ENCODE data around the gene FAM107B. TPM values are rescaled to one million over a fixed set of nuclear protein-coding genes. Genes with fewer than 3 reads are reported as not detected.
A peak's percentile ranks its signal among the peaks of the same experiment; 100 is the strongest.

FAM107B gene
- total and polyA plus RNA-seq, 8 donors = 22.6 to 105 (median 54.5) TPM

- Histone ChIP-seq H3K27ac (no peak overlapping the region), H3K36me3 (no peaks in the 10 kb centered on the region), H3K27me3 (no peaks in the 10 kb centered on the region), H3K4me3 (no peak overlapping the region), H3K4me1 (peaks cover 0 to 8% (median 0%) of the 10 kb centered on the region in 3 donors), H3K9me3 (no peaks in the 10 kb centered on the region)
- ATAC-seq (no peak), FAIRE-seq (no peak), DNase-seq (no peak)
- TF ChIP-seq, protein P1, sequence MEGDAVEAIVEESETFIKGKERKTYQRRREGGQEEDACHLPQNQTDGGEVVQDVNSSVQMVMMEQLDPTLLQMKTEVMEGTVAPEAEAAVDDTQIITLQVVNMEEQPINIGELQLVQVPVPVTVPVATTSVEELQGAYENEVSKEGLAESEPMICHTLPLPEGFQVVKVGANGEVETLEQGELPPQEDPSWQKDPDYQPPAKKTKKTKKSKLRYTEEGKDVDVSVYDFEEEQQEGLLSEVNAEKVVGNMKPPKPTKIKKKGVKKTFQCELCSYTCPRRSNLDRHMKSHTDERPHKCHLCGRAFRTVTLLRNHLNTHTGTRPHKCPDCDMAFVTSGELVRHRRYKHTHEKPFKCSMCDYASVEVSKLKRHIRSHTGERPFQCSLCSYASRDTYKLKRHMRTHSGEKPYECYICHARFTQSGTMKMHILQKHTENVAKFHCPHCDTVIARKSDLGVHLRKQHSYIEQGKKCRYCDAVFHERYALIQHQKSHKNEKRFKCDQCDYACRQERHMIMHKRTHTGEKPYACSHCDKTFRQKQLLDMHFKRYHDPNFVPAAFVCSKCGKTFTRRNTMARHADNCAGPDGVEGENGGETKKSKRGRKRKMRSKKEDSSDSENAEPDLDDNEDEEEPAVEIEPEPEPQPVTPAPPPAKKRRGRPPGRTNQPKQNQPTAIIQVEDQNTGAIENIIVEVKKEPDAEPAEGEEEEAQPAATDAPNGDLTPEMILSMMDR (IDR thresholded peaks at IDR 0.05) = no peak
- intact Hi-C loops (cut with DNase I) = loop anchor here in 2 of 3 donors (5.0 to 10.0 kb wide), 3 partner anchors 280 to 683 kb away; no protein-coding TSS in a partner anchor
- WGBS, 2 donors = 66 to 86% methylated on average over 4 of the region's 4 CpGs
These were observed 297.3 kb downstream of the FAM107B start for GRCh38 chr10:14477408-14477710.

GRCh38 chr10:14476641-14477407 lies 297.9 kb downstream of the FAM107B start:
- TF ChIP-seq, protein P1 (IDR thresholded peaks at IDR 0.05) = no peak
- H3K27me3 ChIP-seq = no peaks in the 10 kb centered on the region
- H3K27ac ChIP-seq = no peak overlapping the region
- no peak for ATAC-seq
- intact Hi-C loops (cut with DNase I) = loop anchor here in 2 of 3 donors (5.0 to 10.0 kb wide), 3 partner anchors 280 to 682 kb away; no protein-coding TSS in a partner anchor
- no peak for FAIRE-seq
- no peaks in the 10 kb centered on the region for H3K36me3 ChIP-seq
- H3K9me3 ChIP-seq = no peaks in the 10 kb centered on the region
- no peak overlapping the region for H3K4me3 ChIP-seq
- DNase-seq = no peak
- H3K4me1 ChIP-seq = peaks cover 0 to 8% (median 0%) of the 10 kb centered on the region in 3 donors
- 92% methylated on average over 9 of the region's 9 CpGs for WGBS, 2 donors

DNA sequence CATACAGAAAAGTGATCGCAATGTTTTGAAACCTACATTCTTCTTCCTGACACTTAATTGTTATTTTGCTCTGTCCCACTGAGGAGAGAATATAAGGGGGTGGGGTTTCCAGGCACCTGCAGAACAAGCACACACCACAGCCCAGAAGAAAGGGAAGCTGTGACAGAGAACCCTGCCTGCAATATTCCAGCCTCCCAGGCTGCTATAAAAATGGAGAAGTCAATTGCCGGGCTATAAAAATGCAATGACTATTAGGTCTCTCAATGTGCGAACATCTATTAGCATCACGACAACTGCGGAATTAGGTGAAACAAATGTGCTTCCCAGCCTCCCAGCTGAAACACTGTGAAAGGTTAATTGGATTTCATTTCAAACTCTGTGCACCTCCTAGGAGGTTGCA lies 298.7 kb downstream of the FAM107B start:
- H3K27ac ChIP-seq = no peak overlapping the region
- ATAC-seq = no peak
- no peak for DNase-seq
- no peaks in the 10 kb centered on the region for H3K27me3 ChIP-seq
- 88 to 96% methylated on average over 5 of the region's 5 CpGs for WGBS, 2 donors
- peaks cover 0 to 8% (median 0%) of the 10 kb centered on the region in 3 donors for H3K4me1 ChIP-seq
- intact Hi-C loops (cut with DNase I) = loop anchor here in 2 of 3 donors (5.0 to 10.0 kb wide), 3 partner anchors 279 to 681 kb away; no protein-coding TSS in a partner anchor
- TF ChIP-seq, protein P1 (IDR thresholded peaks at IDR 0.05) = no peak
- FAIRE-seq = no peak
- no peaks in the 10 kb centered on the region for H3K9me3 ChIP-seq
- H3K36me3 ChIP-seq = no peaks in the 10 kb centered on the region
- no peak overlapping the region for H3K4me3 ChIP-seq

- Histone ChIP-seq H3K4me1 (peaks cover 0 to 12% (median 0%) of the 10 kb centered on the region in 3 donors), H3K27me3 (no peaks in the 10 kb centered on the region), H3K36me3 (no peaks in the 10 kb centered on the region), H3K27ac (no peak overlapping the region), H3K4me3 (no peak overlapping the region), H3K9me3 (no peaks in the 10 kb centered on the region)
- 81 to 84% methylated on average over 3 of the region's 3 CpGs for WGBS, 2 donors
- ATAC-seq (no peak), FAIRE-seq (no peak), DNase-seq (no peak)
- TF ChIP-seq, protein P1 (IDR thresholded peaks at IDR 0.05) = no peak
- intact Hi-C loops (cut with DNase I) = loop anchor here in 2 of 3 donors (5.0 to 10.0 kb wide), 3 partner anchors 277 to 680 kb away; no protein-coding TSS in a partner anchor
These were observed 300.0 kb downstream of the FAM107B start for GRCh38 chr10:14474656-14475055.

GRCh38 chr10:14470920-14471319 lies 303.8 kb downstream of the FAM107B start:
- no peaks in the 10 kb centered on the region for H3K27me3 ChIP-seq
- TF ChIP-seq, protein P1 (IDR thresholded peaks at IDR 0.05) = no peak
- intact Hi-C loops (cut with DNase I) = loop anchor here in 1 of 3 donors (10.0 kb wide), 2 partner anchors 276 to 676 kb away; no protein-coding TSS in a partner anchor
- H3K36me3 ChIP-seq = no peaks in the 10 kb centered on the region
- 38 to 49% methylated on average over 6 of the region's 6 CpGs for WGBS, 2 donors
- ATAC-seq = peak; percentile 88 to 97 (median 93)
- no peaks in the 10 kb centered on the region for H3K9me3 ChIP-seq
- no peak for DNase-seq
- peaks cover 0 to 4% (median 0%) of the 10 kb centered on the region in 3 donors for H3K4me1 ChIP-seq
- H3K27ac ChIP-seq = peak overlapping the region in 3 of 4 donors; percentile 9 to 58 (median 55)
- H3K4me3 ChIP-seq = no peak overlapping the region
- no peak for FAIRE-seq

All from pancreas (tissue), 10 donors.